Fibroblast of skin of left quadriceps (primary cell): ENCODE results near the gene VIM.
"Not testable (repeated sequence)": the region's sequence is repeated elsewhere in the genome, so short reads cannot be mapped to it uniquely, and the experiment has no call there.

Experiments used
- DNase-seq, 2 experiments: peaks; one replicate each; pipeline ENCODE4 v3.0.0-alpha.2; 2013; ENCODE audit warnings: low read depth in 2 of 2

VIM gene

DNA sequence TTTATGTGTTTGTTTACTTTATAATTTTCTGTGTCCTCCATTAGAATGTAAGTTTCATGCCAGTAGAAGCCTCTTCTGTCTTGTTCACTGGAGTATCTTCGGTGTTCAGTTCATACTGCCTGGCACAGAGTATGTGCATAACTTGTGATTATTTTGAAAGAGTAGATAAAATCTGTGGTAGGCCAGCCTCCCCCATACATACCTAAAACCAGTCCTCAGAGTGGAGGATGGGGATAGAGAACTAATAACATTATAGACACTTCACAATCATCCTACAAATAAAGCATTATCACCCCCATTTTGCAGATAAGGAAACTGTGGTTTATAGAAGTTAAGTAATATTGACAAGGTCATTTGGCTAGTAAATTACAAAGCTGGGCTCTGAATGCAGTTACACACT is 28.0 kb downstream of the VIM start:
- no peak for DNase-seq

DNA sequence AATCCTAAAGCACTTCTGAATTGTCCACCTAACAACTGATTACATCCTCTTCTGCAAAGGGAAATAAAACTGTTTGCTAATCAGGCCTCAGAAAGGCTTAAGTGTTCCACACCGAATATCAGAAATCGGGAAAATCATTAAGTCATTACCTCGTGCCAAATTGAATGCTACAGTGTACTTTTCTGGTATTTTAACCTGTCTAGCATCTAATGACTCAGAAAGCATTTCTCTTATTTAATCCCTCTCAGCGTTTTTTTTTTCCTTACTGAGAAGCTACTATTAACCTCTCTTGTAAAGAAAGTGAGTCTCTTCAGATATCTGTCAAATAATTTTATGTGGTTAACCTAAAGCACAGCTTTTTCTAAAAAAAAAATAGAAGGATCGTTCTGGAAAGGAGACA is 28.6 kb downstream of the VIM start:
- DNase-seq = no peak

DNA sequence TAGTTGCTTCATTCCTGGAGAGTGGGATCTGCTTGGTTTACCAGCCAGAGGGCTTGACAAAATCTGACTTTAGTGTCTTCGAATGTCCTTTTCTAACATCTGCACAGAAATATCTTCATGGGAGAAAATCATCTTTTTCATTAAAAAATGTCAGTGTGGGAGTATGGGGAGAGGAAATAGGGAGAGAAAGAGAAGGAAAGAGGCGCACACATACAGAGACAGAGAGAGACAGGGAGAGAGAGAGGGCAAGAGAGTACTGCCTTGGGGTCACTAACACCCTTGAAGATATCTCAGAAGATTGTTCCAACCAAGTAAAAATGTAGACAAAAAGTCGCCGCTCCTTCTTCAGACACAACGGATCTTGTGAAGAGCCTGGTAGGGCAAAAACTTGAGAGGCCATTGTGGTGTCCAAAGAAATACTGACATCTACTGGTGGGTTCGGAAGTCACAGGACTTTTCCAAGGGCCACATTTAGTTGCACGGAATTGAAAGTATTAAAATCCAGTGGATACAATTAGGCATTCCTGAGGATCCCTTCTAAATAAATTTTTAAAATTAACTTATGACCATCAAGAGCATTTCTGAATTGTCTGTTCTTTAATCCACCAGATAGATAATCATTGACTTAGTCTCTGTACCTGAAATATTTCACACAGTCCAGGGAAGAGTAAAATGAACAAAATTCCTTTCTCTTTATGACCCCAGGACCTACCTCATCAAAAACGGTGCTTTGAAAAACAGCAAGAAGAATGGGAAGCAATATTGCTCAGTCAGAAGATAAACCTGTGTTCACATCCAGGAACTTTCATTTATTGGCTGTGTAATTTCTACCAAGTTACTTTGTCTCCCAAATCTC is 29.7 kb downstream of the VIM start:
- DNase-seq = peak; percentile 59 to 66

GRCh38 chr10:17262502-17262901 is 34.5 kb downstream of the VIM start:
- DNase-seq = no peak

DNA sequence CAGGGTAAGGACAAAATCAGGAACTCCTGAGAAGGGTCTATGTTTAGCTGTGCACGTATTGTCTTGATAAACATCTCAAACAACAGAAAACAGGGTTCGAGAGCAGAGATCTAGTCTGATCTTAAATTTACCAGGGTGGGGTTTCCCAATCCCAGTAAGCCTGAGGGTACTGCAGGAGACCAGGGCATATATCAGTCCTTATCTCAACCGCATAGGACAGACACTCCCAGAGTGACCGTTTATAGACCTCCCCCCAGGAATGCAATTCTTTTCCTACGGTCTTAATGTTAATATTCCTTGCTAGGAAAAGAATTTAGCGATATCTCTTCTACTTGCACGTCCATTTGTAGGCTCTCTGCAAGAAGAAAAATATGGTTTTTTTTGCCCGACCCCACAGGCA is 35.5 kb downstream of the VIM start:
- DNase-seq = no peak

DNA sequence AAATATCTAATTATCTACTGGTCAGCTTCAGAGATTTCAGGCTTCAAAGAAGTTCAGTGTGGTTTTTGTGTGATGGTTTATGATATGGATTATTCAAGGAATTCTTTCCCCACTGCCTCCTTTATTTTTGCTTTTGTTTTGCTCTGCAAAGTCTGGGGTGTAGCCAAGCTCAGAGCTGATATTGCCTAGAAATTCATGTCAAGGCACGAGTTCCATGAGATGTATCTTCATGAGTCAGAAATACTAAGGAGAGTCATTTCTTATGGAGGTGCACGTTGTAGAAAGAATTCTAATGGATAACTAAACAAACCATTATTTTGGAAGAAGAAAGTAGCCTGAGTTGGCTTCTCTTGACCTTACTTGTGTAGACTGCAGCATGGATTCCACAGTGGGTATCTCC is 37.4 kb downstream of the VIM start:
- DNase-seq = no peak

DNA sequence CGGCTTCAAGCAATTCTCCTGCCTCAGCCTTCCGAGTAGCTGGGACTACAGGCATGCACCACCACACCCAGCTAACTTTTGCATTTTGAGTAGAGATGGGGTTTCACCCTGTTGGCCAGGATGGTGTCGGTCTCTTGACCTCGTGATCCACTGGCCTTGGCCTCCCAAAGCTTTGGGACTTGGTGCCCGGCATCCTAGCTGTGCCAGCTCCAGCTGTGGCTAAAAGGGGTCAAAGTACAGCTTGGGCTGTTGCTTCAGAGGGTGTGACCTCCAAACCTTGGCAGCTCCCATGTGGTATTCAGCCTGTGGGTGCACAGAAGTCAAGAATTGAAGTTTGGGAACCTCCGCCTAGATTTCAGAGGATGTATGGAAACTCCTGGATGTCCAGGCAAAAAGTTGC is 38.5 kb downstream of the VIM start:
- not testable (repeated sequence) for DNase-seq

- no peak for DNase-seq
Measured at GRCh38 chr10:17272648-17273047, 44.6 kb downstream of the VIM start.

- peak; percentile 48 to 51 for DNase-seq
Measured at GRCh38 chr10:17273403-17273802, 45.4 kb downstream of the VIM start.

- DNase-seq = no peak
Measured at GRCh38 chr10:17276756-17277424, 48.8 kb downstream of the VIM start.

- no peak for DNase-seq
Measured at GRCh38 chr10:17278607-17279240, 50.7 kb downstream of the VIM start.

DNA sequence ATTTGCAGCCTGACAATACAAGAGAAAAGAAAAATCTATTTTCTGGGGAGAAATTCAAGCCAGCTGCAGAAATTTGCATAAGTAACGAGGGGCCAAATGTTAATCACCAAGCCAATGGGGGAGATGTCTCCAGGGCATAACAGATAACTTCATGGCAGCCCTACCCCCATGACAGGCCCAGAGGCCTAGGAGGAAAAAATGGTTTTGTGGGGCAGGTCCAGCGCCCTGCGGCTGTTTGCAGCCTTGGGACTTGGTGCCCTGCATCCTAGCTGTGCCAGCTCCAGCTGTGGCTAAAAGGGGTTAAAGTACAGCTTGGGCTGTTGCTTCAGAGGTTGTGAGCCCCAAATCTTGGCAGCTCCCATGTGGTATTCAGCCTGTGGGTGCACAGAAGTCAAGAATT is 54.3 kb downstream of the VIM start:
- no peak for DNase-seq

GRCh38 chr10:17286562-17287550 is 58.8 kb downstream of the VIM start:
- no peak for DNase-seq
